Body of pancreas (tissue), 4 donors: Measurements from ENCODE around the gene TAC4. TPM values are rescaled to one million over a fixed set of nuclear protein-coding genes. Genes with fewer than 3 reads are reported as not detected.

ENCODE experiments used
- ATAC-seq: fragments of 150-250 bp; one replicate; pipeline ENCODE4 v1.9.1; 2016
- DNase-seq, 4 donors: peaks; one replicate each; pipeline ENCODE4 v3.0.0-alpha.2; 2019
- H3K27ac ChIP-seq, 4 donors: fragments of 200-600 bp; sonication (generic); 1 replicate in 3 of 4; 2 replicates in 1 of 4; pipeline versions ENCODE4 v1.5.1 to v1.6.1; 2016 to 2019; ENCODE audit warnings: mild to moderate bottlenecking in 1 of 4, mixed read lengths in 1 of 4, moderate library complexity in 1 of 4
- H3K27me3 ChIP-seq, 2 donors: fragments of 200-600 bp; sonication (generic); one replicate each; pipeline ENCODE4 v1.6.0; 2016; ENCODE audit warnings: mild to moderate bottlenecking in 1 of 2
- H3K36me3 ChIP-seq, 2 donors: fragments of 200-600 bp; sonication (generic); replicated peaks in 1 of 2; 2 replicates each; pipeline ENCODE4 v1.5.1; 2016; ENCODE audit warnings: low read depth in 2 of 2; ENCODE audit not compliant: insufficient read depth in 1 of 2
- H3K4me1 ChIP-seq: fragments of 200-600 bp; sonication (generic); one replicate; pipeline ENCODE4 v1.6.0; 2016
- H3K4me3 ChIP-seq, 2 donors: fragments of 200-600 bp; sonication (generic); 1 replicate in 1 of 2; 2 replicates in 1 of 2; pipeline ENCODE4 v1.5.1; 2016 to 2019
- H3K9me3 ChIP-seq, 3 donors: fragments of 200-600 bp; sonication (generic); 1 replicate in 2 of 3; 2 replicates in 1 of 3; pipeline ENCODE4 v1.5.1; 2016
- CTCF ChIP-seq, 7 experiments: fragments of 450-650 bp in 4 of 7; fragments of 200-600 bp in 3 of 7; sonication (generic) in 3 of 7; IDR thresholded peaks; one replicate each; pipeline ENCODE4 v1.5.1; 2016 to 2019; ENCODE audit warnings: antibody characterized with exemption in 7 of 7
- POLR2A ChIP-seq, 3 donors: fragments of 450-650 bp; IDR thresholded peaks; one replicate each; pipeline ENCODE4 v1.6.1; 2016; ENCODE audit warnings: antibody characterized with exemption in 3 of 3, mild to moderate bottlenecking in 2 of 3
- WGBS, 2 donors: methylation state at CpG; one replicate each; pipeline ENCODE4 v1.1.5; 2017; 5-methylcytosine and 5-hydroxymethylcytosine counted together
- intact Hi-C: fragments of 100-400 bp; cut with DNase I; formaldehyde crosslinking; loops from one replicate; pipeline ENCODE4 v1.15.1; 2023
- total RNA-seq, 2 donors: library from RNA; depleted of rRNA; stranded (reverse); fragments of >200 nt; gene quantifications; one replicate each; pipeline ENCODE4 v1.1.0, GENCODE V29; 2016

Gene TAC4
- total RNA-seq, 2 donors from 2014 or later, result not detected

- 2 to 4% methylated on average over 7 to 17 of the region's 17 CpGs for WGBS, 2 donors
- DNase-seq (no peak), ATAC-seq (no peak)
- H3K4me1 ChIP-seq, result peaks cover 24% of the 10 kb centered on the region
- peak overlapping the region in 2 of 4 donors; percentile 99 to 100 for H3K27ac ChIP-seq
- intact Hi-C loops, result no loop called here
- peak overlapping the region in 1 of 2 donors; percentile 11 for H3K4me3 ChIP-seq
- no peaks in the 10 kb centered on the region for H3K9me3 ChIP-seq
- H3K27me3 ChIP-seq, result no peaks in the 10 kb centered on the region
- TF ChIP-seq POLR2A (IDR thresholded peaks at IDR 0.05) (no peak), CTCF (IDR thresholded peaks at IDR 0.05) (no peak)
- H3K36me3 ChIP-seq, result peaks cover 0 to 5% of the 10 kb centered on the region in 2 donors
Observed at GRCh38 chr17:49789243-49789578, 58.7 kb downstream of the TAC4 start.

GRCh38 chr17:49788478-49789242 lies 59.2 kb downstream of the TAC4 start, which contains the start of gene KAT7:
Gene KAT7 (plus strand): TSS chr17:49788681. CDS start chr17:49788835, 154 bp downstream.
- Histone ChIP-seq H3K9me3 (no peaks in the 10 kb centered on the region), H3K27ac (peak within 1 kb of the TSS; percentile 97 to 100 (median 100)), H3K4me1 (peaks cover 24% of the 10 kb centered on the region), H3K4me3 (peak within 1 kb of the TSS; percentile 71 to 75), H3K36me3 (peaks cover 0 to 4% of the 10 kb centered on the region in 2 donors), H3K27me3 (no peaks in the 10 kb centered on the region)
- DNase-seq, result peak; percentile 99 to 100 (median 99)
- intact Hi-C loops, result no loop called here
- 0% methylated on average over 42 to 59 of the region's 59 CpGs for WGBS, 2 donors
- TF ChIP-seq POLR2A (IDR thresholded peaks at IDR 0.05) (peak; percentile 61 to 93 (median 93)), CTCF (IDR thresholded peaks at IDR 0.05) (peak in 2 of 7 experiments; percentile 15 to 22)
- ATAC-seq, result peak; percentile 94

Other genes with a start within 250 kb of the TAC4 start
- 10 to 100 TPM; 42.3 to 57.4 TPM for gene SPOP, start 170.0 kb downstream of the TAC4 start, total RNA-seq
- 10 to 100 TPM; 30.3 to 36.6 TPM for gene SLC35B1, start 140.1 kb downstream of the TAC4 start, total RNA-seq
- 10 to 100 TPM in 1 of 2 donors, 1 to 10 TPM in 1; 4.3 to 11.7 TPM for gene FAM117A, start 83.9 kb downstream of the TAC4 start, total RNA-seq
- 10 to 100 TPM in 1 of 2 donors, 1 to 10 TPM in 1; 7.3 to 16.5 TPM for gene KAT7, start 59.4 kb downstream of the TAC4 start, total RNA-seq
- not detected for gene DLX4, start 121.1 kb upstream of the TAC4 start, total RNA-seq
- not detected for gene DLX3, start 147.2 kb upstream of the TAC4 start, total RNA-seq
- gene ITGA3, start 208.0 kb upstream of the TAC4 start, total RNA-seq, result 10 to 100 TPM; 31.0 to 36.3 TPM
- gene PDK2, start 247.3 kb upstream of the TAC4 start, total RNA-seq, result 100 to 1,000 TPM in 1 of 2 donors, 10 to 100 TPM in 1; 27.0 to 119 TPM